GM12878 (cell line): Measurements from ENCODE around the gene PCGF1. TPM values are rescaled to one million over a fixed set of nuclear protein-coding genes. Genes with fewer than 3 reads are reported as not detected.

ENCODE experiments used
- ATAC-seq: fragments of 200-7000 bp; cut with Tn5 transposase; 3 replicates; pipeline ENCODE4 v1.9.1; 2020; ENCODE audit warnings: mild to moderate bottlenecking, moderate library complexity
- BruUV-seq: library from RNA; stranded (reverse); fragments of 400-500 nt; replicated peaks from 2 replicates; lab custom pipeline; 2021; lab: Mats Ljungman, UMichigan
- CTCF ChIA-PET: fragments of 300-600 bp; sonication (Branson Sonifier 250); formaldehyde crosslinking; extraction: SDS; loops from one replicate; lab custom pipeline; 2021; ENCODE audit warnings: inconsistent platforms; lab: Yijun Ruan, JAX
- POLR2A ChIA-PET: fragments of 350-600 bp; formaldehyde crosslinking; extraction: SDS; loops from one replicate; lab custom pipeline; 2021; ENCODE audit warnings: inconsistent platforms; lab: Charles Lee
- RAD21 ChIA-PET: fragments of 300-600 bp; sonication (Branson Sonifier 250); formaldehyde crosslinking; loops from one replicate; lab custom pipeline; 2023; ENCODE audit warnings: antibody characterized with exemption; ENCODE audit not compliant: unreplicated experiment; lab: Charles Lee
- SMC1A ChIA-PET: fragments of 300-600 bp; sonication (Branson Sonifier 250); formaldehyde crosslinking; loops from one replicate; lab custom pipeline; 2023; ENCODE audit not compliant: unreplicated experiment, uncharacterized antibody; lab: Charles Lee
- DNase-seq: peaks from one replicate; pipeline ENCODE4 v3.0.0-alpha.2; 2011; ENCODE audit warnings: low read depth, low spot score
- FAIRE-seq: peaks from 3 replicates; lab custom pipeline; 2011; peaks lifted over from hg19 to GRCh38; lab: Jason Lieb, UNC
- H2AFZ ChIP-seq: 2 replicates; pipeline ENCODE4 v1.6.0; 2011; ENCODE audit warnings: low read depth, low read length, control low read depth; ENCODE audit not compliant: control insufficient read depth
- H3K27ac ChIP-seq: 2 replicates; pipeline ENCODE4 v1.5.1; 2011; ENCODE audit warnings: control low read depth; ENCODE audit not compliant: control insufficient read depth, insufficient read depth
- H3K27me3 ChIP-seq, 2 experiments: replicated peaks in 1 of 2; 2 replicates each; pipeline versions ENCODE4 v1.6.0 to v1.6.1; 2011; ENCODE audit warnings: low read length in 1 of 2; ENCODE audit not compliant: control insufficient read depth in 2 of 2, insufficient read depth in 2 of 2
- H3K36me3 ChIP-seq, 2 experiments: 2 replicates each; pipeline ENCODE4 v1.5.1; 2011; ENCODE audit warnings: low read length in 1 of 2; ENCODE audit not compliant: control insufficient read depth in 2 of 2, insufficient read depth in 2 of 2
- H3K4me1 ChIP-seq: 2 replicates; pipeline ENCODE4 v1.6.1; 2011; ENCODE audit warnings: mild to moderate bottlenecking, low read length, moderate library complexity, mixed read lengths; ENCODE audit not compliant: control insufficient read depth, insufficient read depth
- H3K4me2 ChIP-seq: 2 replicates; pipeline ENCODE4 v1.6.0; 2011; ENCODE audit warnings: control low read depth; ENCODE audit not compliant: control insufficient read depth, insufficient read depth
- H3K4me3 ChIP-seq: fragments of 200-600 bp; sonication (generic); 2 replicates; pipeline ENCODE4 v1.5.1; 2016
- H3K79me2 ChIP-seq: 2 replicates; pipeline ENCODE4 v1.6.0; 2011; ENCODE audit warnings: low read length; ENCODE audit not compliant: control insufficient read depth, insufficient read depth
- H3K9ac ChIP-seq: 2 replicates; pipeline ENCODE4 v1.8.0; 2011; ENCODE audit warnings: low read length, control low read depth, mixed read lengths; ENCODE audit not compliant: control insufficient read depth, insufficient read depth
- H3K9me3 ChIP-seq: replicated peaks from 3 replicates; pipeline ENCODE4 v1.5.1; 2011; ENCODE audit warnings: mild to moderate bottlenecking, low read length; ENCODE audit not compliant: control insufficient read depth, insufficient read depth
- H4K20me1 ChIP-seq: 2 replicates; pipeline ENCODE4 v1.6.0; 2011; ENCODE audit not compliant: control insufficient read depth, insufficient read depth
- ATF3 ChIP-seq: IDR thresholded peaks from 2 replicates; pipeline ENCODE4 v1.6.1; 2011; ENCODE audit warnings: low read depth, mild to moderate bottlenecking, low read length, moderate library complexity, borderline replicate concordance; ENCODE audit errors: extremely low read depth
- ATF7 ChIP-seq: fragments of 450-650 bp; IDR thresholded peaks from 2 replicates; pipeline ENCODE4 v1.6.1; 2016; ENCODE audit warnings: low read depth, mild to moderate bottlenecking
- CHD2 ChIP-seq: IDR thresholded peaks from 2 replicates; pipeline ENCODE4 v1.6.1; 2011; ENCODE audit warnings: low read depth, low read length, improper control_type of control experiment, borderline replicate concordance
- CREB1 ChIP-seq: IDR thresholded peaks from 2 replicates; pipeline ENCODE4 v1.6.1; 2012; ENCODE audit warnings: low read depth, mild to moderate bottlenecking, inconsistent platforms
- CTCF ChIP-seq, 3 experiments: IDR thresholded peaks in 2 of 3; conservative IDR thresholded peaks in 1 of 3; 2 replicates each; pipeline ENCODE4 v1.5.1; 2011; ENCODE audit warnings: low read depth in 3 of 3, low read length in 3 of 3, mild to moderate bottlenecking in 3 of 3, control low read depth in 2 of 3, moderate library complexity in 2 of 3, inconsistent platforms in 1 of 3, mixed read lengths in 1 of 3; ENCODE audit not compliant: control insufficient read depth in 2 of 3, insufficient read depth in 1 of 3; ENCODE audit errors: extremely low read depth in 1 of 3
- FOS ChIP-seq: IDR thresholded peaks from 3 replicates; pipeline ENCODE4 v1.6.1; 2011; ENCODE audit warnings: borderline replicate concordance; ENCODE audit not compliant: insufficient read length; ENCODE audit errors: extremely low read depth
- FOXK2 ChIP-seq: fragments of 450-650 bp; IDR thresholded peaks from 2 replicates; pipeline ENCODE4 v1.6.1; 2017; ENCODE audit warnings: mild to moderate bottlenecking, moderate library complexity
- MYC ChIP-seq: IDR thresholded peaks from 2 replicates; pipeline ENCODE4 v1.6.1; 2011; ENCODE audit warnings: mild to moderate bottlenecking, low read length, moderate library complexity, inconsistent platforms; ENCODE audit not compliant: insufficient read depth, insufficient replicate concordance, insufficient read length, severe bottlenecking
- NFXL1 ChIP-seq: fragments of 450-650 bp; IDR thresholded peaks from 2 replicates; pipeline ENCODE4 v1.6.1; 2017; ENCODE audit warnings: antibody characterized with exemption, mild to moderate bottlenecking, borderline replicate concordance
- NR2F1 ChIP-seq: fragments of 450-650 bp; conservative IDR thresholded peaks from 2 replicates; pipeline ENCODE4 v1.6.1; 2017; ENCODE audit warnings: mild to moderate bottlenecking
- NRF1 ChIP-seq: conservative IDR thresholded peaks from 2 replicates; pipeline ENCODE4 v1.6.1; 2011; ENCODE audit warnings: mild to moderate bottlenecking, low read depth, low read length, improper control_type of control experiment
- POLR2AphosphoS2 ChIP-seq: IDR thresholded peaks from 2 replicates; pipeline ENCODE4 v1.6.1; 2011; ENCODE audit warnings: low read depth, mild to moderate bottlenecking, low read length, improper control_type of control experiment, moderate library complexity
- PRDM15 ChIP-seq: fragments of 450-650 bp; formaldehyde crosslinking; IDR thresholded peaks from 2 replicates; pipeline ENCODE4 v1.4.0; 2020; ENCODE audit warnings: mild to moderate bottlenecking, moderate library complexity
- SMARCA5 ChIP-seq: fragments of 450-650 bp; IDR thresholded peaks from 2 replicates; pipeline ENCODE4 v1.6.1; 2017; ENCODE audit warnings: mild to moderate bottlenecking
- STAT3 ChIP-seq: IDR thresholded peaks from 2 replicates; pipeline ENCODE4 v1.6.1; 2011; ENCODE audit warnings: low read depth, low read length, improper control_type of control experiment
- SUPT20H ChIP-seq: IDR thresholded peaks from 2 replicates; pipeline ENCODE4 v1.6.1; 2011; ENCODE audit warnings: low read depth, mild to moderate bottlenecking, low read length, moderate library complexity, borderline replicate concordance; ENCODE audit not compliant: control insufficient read depth
- ZNF207 ChIP-seq: fragments of 450-650 bp; IDR thresholded peaks from 2 replicates; pipeline ENCODE4 v1.6.1; 2014; ENCODE audit warnings: antibody characterized with exemption, mild to moderate bottlenecking, borderline replicate concordance
- ZZZ3 ChIP-seq: IDR thresholded peaks from 2 replicates; pipeline ENCODE4 v1.6.1; 2011; ENCODE audit warnings: low read depth; ENCODE audit not compliant: control insufficient read depth, insufficient read length
- WGBS: methylation state at CpG from one replicate; pipeline ENCODE4 v1.1.6; 2016; ENCODE audit warnings: low lambda C conversion rate; ENCODE audit not compliant: insufficient replicate concordance, insufficient coverage; ENCODE audit errors: missing lambda C conversion rate; 5-methylcytosine and 5-hydroxymethylcytosine counted together
- in situ Hi-C: fragments of 300-500 bp; cut with MboI; formaldehyde crosslinking; loops from 9 replicates; pipeline ENCODE4 v1.14.3; 2018; ENCODE audit warnings: mixed read lengths
- intact Hi-C: fragments of 100-400 bp; cut with micrococcal nuclease; formaldehyde crosslinking; loops from one replicate; pipeline ENCODE4 v1.14.2; 2022; ENCODE audit not compliant: unreplicated experiment
- polyA plus RNA-seq, 11 experiments: library from polyadenylated mRNA; depleted of rRNA in 4 of 11; unstranded in 6 of 11; stranded (reverse) in 5 of 11; fragments of >200 nt; fragmentation: Nextera tagmentation in 4 of 11; fragmentation: Illumina TruSeq in 1 of 11; extraction: Ambion mirVana in 4 of 11; extraction: Trizol in 1 of 11; gene quantifications; 1 replicate in 1 of 11; 2 replicates in 10 of 11; pipeline versions ENCODE4 v1.2.1 to v1.2.3, GENCODE V29; 2011 to 2016; ENCODE audit warnings: inconsistent platforms in 2 of 11, missing spikeins in 2 of 11, low read depth in 1 of 11
- total RNA-seq, 4 experiments: library from RNA; depleted of rRNA in 3 of 4; stranded (reverse); fragments of >200 nt in 3 of 4; fragmentation: Illumina TruSeq in 1 of 4; extraction: Trizol in 1 of 4; gene quantifications; 2 replicates each; pipeline versions ENCODE4 v1.2.1 to v1.2.3, GENCODE V29; 2013 to 2021

PCGF1 gene
- total and polyA plus RNA-seq, 10 of the 15 experiments (the other 5 are each of a cell fraction or from before 2014, with no cell fraction given): 23.1 to 50.8 (median 27.4) TPM

- H3K4me1 ChIP-seq: 0 out of 2 replicates have a peak, but pooled peaks cover 6% of the 10 kb centered on the region
- peaks cover 0 to 3% of the 10 kb centered on the region in 2 experiments; a peak in 2 of 4 replicates for H3K36me3 ChIP-seq
- no peak overlapping the region for H3K9ac ChIP-seq
- SMC1A ChIA-PET: interaction anchor here (0.6 to 2.4 kb wide), 7 partner anchors 8 to 225 kb away, joined by 3 to 11 read pairs (median 3); partner anchors contain the start of genes CCDC142, PCGF1 and TTC31
- no peak overlapping the region for H3K27ac ChIP-seq
- H4K20me1 ChIP-seq: no peaks in the 10 kb centered on the region
- H3K79me2 ChIP-seq: peaks cover 10% of the 10 kb centered on the region
- no peaks in the 10 kb centered on the region for H3K9me3 ChIP-seq
- intact Hi-C loops: no loop called here
- DNase-seq: no peak
- no TSS peak for BruUV-seq
- no peak overlapping the region for H3K4me2 ChIP-seq
- CTCF ChIA-PET: interaction anchor here (0.7 to 2.6 kb wide), 5 partner anchors 8 to 225 kb away, joined by 3 to 10 read pairs (median 3); partner anchors contain the start of genes C2orf81, CCDC142, TTC31 and WBP1
- ATAC-seq: no peak
- FAIRE-seq: no peak
- in situ Hi-C loops: no loop called here
- H3K4me3 ChIP-seq: no peak overlapping the region
- WGBS: 91% methylated on average over 6 of the region's 6 CpGs
- no peak overlapping the region for H2AFZ ChIP-seq
- RAD21 ChIA-PET: interaction anchor here (1.0 to 1.2 kb wide), 2 partner anchors 16 to 225 kb away, joined by 3 to 4 read pairs; partner anchors contain the start of gene WBP1
- POLR2A ChIA-PET: interaction anchor here (0.6 to 1.6 kb wide), 6 partner anchors 8 to 112 kb away, joined by 3 to 5 read pairs (median 3); partner anchors contain the start of genes CCDC142 and MOGS
- no peaks in the 10 kb centered on the region for H3K27me3 ChIP-seq
- no peak for TF ChIP-seq SUPT20H
- TF ChIP-seq ZNF207: no peak
- no peak for TF ChIP-seq PRDM15 (CRISPR knock-in tag)
- no peak for TF ChIP-seq FOS
- TF ChIP-seq SMARCA5: no peak
- no peak for TF ChIP-seq ATF7
- TF ChIP-seq STAT3: no peak
- TF ChIP-seq ZZZ3: no peak
- no peak for TF ChIP-seq NFXL1
- no peak for TF ChIP-seq POLR2AphosphoS2
- no peak for TF ChIP-seq MYC
- no peak for TF ChIP-seq NR2F1
- no peak for TF ChIP-seq CTCF (IDR thresholded peaks at IDR 0.05 in 2 of 3, conservative IDR thresholded peaks at IDR 0.05 in 1 of 3; ENCODE audit: control insufficient read depth in 2 of 3, extremely low read depth in 1 of 3, insufficient read depth in 1 of 3, low read depth in 3 of 3, low read length in 3 of 3)
- no peak for TF ChIP-seq CREB1
- TF ChIP-seq FOXK2: no peak
- TF ChIP-seq CHD2: no peak
- TF ChIP-seq NRF1: no peak
- no peak for TF ChIP-seq ATF3
These were observed 33.0 kb downstream of the PCGF1 start for GRCh38 chr2:74474481-74474880.
